Measurements from ENCODE around the gene CNTNAP1. TPM values are rescaled to one million over a fixed set of nuclear protein-coding genes. Genes with fewer than 3 reads are reported as not detected.

The CNTNAP1 gene
- total and polyA plus RNA-seq, 3 donors from 2014 or later, result 6.0 to 10.3 (median 9.0) TPM

GRCh38 chr17:42685831-42686230, 3.5 kb downstream of the CNTNAP1 start:
- intact Hi-C loops (cut with DNase I; ENCODE audit: low total_unique reads), result no loop called here
- Histone ChIP-seq H3K4me1 (peaks cover 30% of the 10 kb centered on the region), H3K36me3 (ENCODE audit: low read depth, missing control alignments) (no peaks in the 10 kb centered on the region), H3K27ac (no peak overlapping the region), H3K27me3 (no peaks in the 10 kb centered on the region), H3K9me3 (no peaks in the 10 kb centered on the region), H3K4me3 (no peak overlapping the region)
- 62 to 73% methylated on average over 13 to 14 of the region's 14 CpGs for WGBS, 2 donors
- DNase-seq, result no peak
- TF ChIP-seq POLR2A (IDR thresholded peaks at IDR 0.05), result no peak
- TF ChIP-seq CTCF (IDR thresholded peaks at IDR 0.05), result no peak

GRCh38 chr17:42686520-42687128, 4.3 kb downstream of the CNTNAP1 start:
- DNase-seq, result no peak
- Histone ChIP-seq H3K4me3 (peak overlapping the region in 1 of 2 donors; percentile 3), H3K9me3 (no peaks in the 10 kb centered on the region), H3K4me1 (peaks cover 22% of the 10 kb centered on the region), H3K27me3 (no peaks in the 10 kb centered on the region), H3K36me3 (ENCODE audit: low read depth, missing control alignments) (no peaks in the 10 kb centered on the region), H3K27ac (no peak overlapping the region)
- no peak for TF ChIP-seq CTCF (IDR thresholded peaks at IDR 0.05)
- TF ChIP-seq POLR2A (IDR thresholded peaks at IDR 0.05), result no peak
- intact Hi-C loops (cut with DNase I; ENCODE audit: low total_unique reads), result no loop called here
- WGBS, 2 donors, result 65 to 81% methylated on average over 23 to 32 of the region's 32 CpGs

GRCh38 chr17:42687707-42688320, 5.5 kb downstream of the CNTNAP1 start:
- intact Hi-C loops (cut with DNase I; ENCODE audit: low total_unique reads), result no loop called here
- TF ChIP-seq CTCF (IDR thresholded peaks at IDR 0.05), result no peak
- no peak for TF ChIP-seq POLR2A (IDR thresholded peaks at IDR 0.05)
- 66 to 76% methylated on average over 27 of the region's 27 CpGs for WGBS, 2 donors

GRCh38 chr17:42690596-42690995, 8.3 kb downstream of the CNTNAP1 start:
- Histone ChIP-seq H3K9me3 (no peaks in the 10 kb centered on the region), H3K4me3 (no peak overlapping the region), H3K4me1 (no peaks in the 10 kb centered on the region), H3K36me3 (ENCODE audit: low read depth, missing control alignments) (no peaks in the 10 kb centered on the region), H3K27me3 (no peaks in the 10 kb centered on the region), H3K27ac (no peak overlapping the region)
- DNase-seq, result no peak
- intact Hi-C loops (cut with DNase I; ENCODE audit: low total_unique reads), result no loop called here
- TF ChIP-seq CTCF (IDR thresholded peaks at IDR 0.05) (no peak), POLR2A (IDR thresholded peaks at IDR 0.05) (no peak)
- 80 to 88% methylated on average over 10 of the region's 10 CpGs for WGBS, 2 donors

More at GRCh38 chr17:42687707-42688320, 5.5 kb downstream of the CNTNAP1 start:
- H3K36me3 ChIP-seq (ENCODE audit: low read depth, missing control alignments), result no peaks in the 10 kb centered on the region
- H3K27me3 ChIP-seq, result no peaks in the 10 kb centered on the region
- no peak for DNase-seq
- H3K4me3 ChIP-seq, result no peak overlapping the region
- no peaks in the 10 kb centered on the region for H3K9me3 ChIP-seq
- no peak overlapping the region for H3K27ac ChIP-seq
- H3K4me1 ChIP-seq, result peaks cover 13% of the 10 kb centered on the region
